Neuronal stem cell (in vitro differentiated cells): ENCODE results near the gene CNTNAP5.

Experiments used
- DNase-seq: peaks from one replicate; pipeline ENCODE4 v3.0.0-alpha.2; 2013; ENCODE audit warnings: low spot score
- H2AFZ ChIP-seq: one replicate; pipeline ENCODE4 v1.6.1; 2013; ENCODE audit warnings: mild to moderate bottlenecking, low read length, inconsistent platforms
- H2AK5ac ChIP-seq: 2 replicates; pipeline ENCODE4 v1.6.1; 2013; ENCODE audit warnings: low read depth, mild to moderate bottlenecking, inconsistent platforms, low read length, moderate library complexity, mixed read lengths
- H2BK120ac ChIP-seq: 2 replicates; pipeline ENCODE4 v1.6.1; 2013; ENCODE audit warnings: low read depth, mild to moderate bottlenecking, inconsistent platforms, low read length, moderate library complexity, mixed read lengths
- H2BK12ac ChIP-seq: one replicate; pipeline ENCODE4 v1.6.1; 2013; ENCODE audit warnings: low read length, inconsistent platforms
- H2BK15ac ChIP-seq: 2 replicates; pipeline ENCODE4 v1.6.1; 2013; ENCODE audit warnings: mild to moderate bottlenecking, low read length, inconsistent platforms, mixed read lengths
- H2BK5ac ChIP-seq: one replicate; pipeline ENCODE4 v1.6.1; 2013; ENCODE audit warnings: inconsistent platforms, mild to moderate bottlenecking, low read length, moderate library complexity
- H3K14ac ChIP-seq: one replicate; pipeline ENCODE4 v1.6.1; 2013; ENCODE audit warnings: low read length, inconsistent platforms
- H3K18ac ChIP-seq: 2 replicates; pipeline ENCODE4 v1.6.1; 2013; ENCODE audit warnings: low read length, inconsistent platforms
- H3K23ac ChIP-seq: 2 replicates; pipeline ENCODE4 v1.6.1; 2013; ENCODE audit warnings: low read depth, mild to moderate bottlenecking, mixed read lengths, low read length, inconsistent platforms; ENCODE audit not compliant: poor library complexity
- H3K27ac ChIP-seq: replicated peaks from 3 replicates; pipeline ENCODE4 v1.5.1; 2013; ENCODE audit warnings: low read length, inconsistent platforms
- H3K27me3 ChIP-seq, 3 experiments: 2 replicates each; pipeline ENCODE4 v1.6.1; 2013; ENCODE audit warnings: low read length in 3 of 3, mild to moderate bottlenecking in 2 of 3, inconsistent platforms in 1 of 3, low read depth in 1 of 3, mixed read lengths in 1 of 3, moderate library complexity in 1 of 3; ENCODE audit not compliant: control insufficient read depth in 3 of 3, insufficient read depth in 3 of 3
- H3K36me3 ChIP-seq, 2 donors: replicated peaks in 1 of 2; 2 replicates each; pipeline ENCODE4 v1.6.1; 2013; ENCODE audit warnings: low read length in 2 of 2; ENCODE audit not compliant: control insufficient read depth in 2 of 2, insufficient read depth in 2 of 2
- H3K4ac ChIP-seq: 2 replicates; pipeline ENCODE4 v1.6.1; 2013; ENCODE audit warnings: inconsistent platforms, mild to moderate bottlenecking, low read length, moderate library complexity
- H3K4me1 ChIP-seq, 2 donors: 1 replicate in 1 of 2; 2 replicates in 1 of 2; pipeline ENCODE4 v1.6.1; 2013; ENCODE audit warnings: low read length in 2 of 2, low read depth in 1 of 2; ENCODE audit not compliant: control insufficient read depth in 2 of 2, insufficient read depth in 1 of 2
- H3K4me2 ChIP-seq: one replicate; pipeline ENCODE4 v1.6.1; 2013; ENCODE audit warnings: mild to moderate bottlenecking, low read length, inconsistent platforms; ENCODE audit not compliant: insufficient read depth, poor library complexity, severe bottlenecking
- H3K4me3 ChIP-seq, 2 donors: 2 replicates each; pipeline ENCODE4 v1.5.1; 2013; ENCODE audit warnings: low read length in 2 of 2, mild to moderate bottlenecking in 2 of 2, inconsistent platforms in 1 of 2, moderate library complexity in 1 of 2
- H3K79me1 ChIP-seq: one replicate; pipeline ENCODE4 v1.6.1; 2013; ENCODE audit warnings: low read depth, mild to moderate bottlenecking, inconsistent platforms, low read length, moderate library complexity
- H3K9ac ChIP-seq: one replicate; pipeline ENCODE4 v1.6.1; 2013; ENCODE audit warnings: mild to moderate bottlenecking, low read depth, low read length, inconsistent platforms; ENCODE audit not compliant: poor library complexity
- H3K9me3 ChIP-seq, 2 donors: replicated peaks in 1 of 2; 2 replicates each; pipeline versions ENCODE3 to v1.6.1; 2013; ENCODE audit warnings: low read length in 2 of 2, mild to moderate bottlenecking in 2 of 2, inconsistent platforms in 1 of 2, low read depth in 1 of 2, mixed read lengths in 1 of 2, moderate library complexity in 1 of 2; ENCODE audit not compliant: control insufficient read depth in 2 of 2, insufficient read depth in 1 of 2
- H4K8ac ChIP-seq: one replicate; pipeline ENCODE4 v1.6.1; 2013; ENCODE audit warnings: low read depth, mild to moderate bottlenecking, inconsistent platforms, low read length, moderate library complexity
- H4K91ac ChIP-seq: one replicate; pipeline ENCODE4 v1.6.1; 2013; ENCODE audit warnings: low read length, low read depth, mild to moderate bottlenecking, inconsistent platforms; ENCODE audit not compliant: poor library complexity
- WGBS, 2 donors: extraction: QIAGEN DNeasy Blood & Tissue Kit; methylation state at CpG; one replicate each; pipeline ENCODE4 v1.1.7; 2013; ENCODE audit warnings: missing lambda C conversion rate in 2 of 2, mixed read lengths in 1 of 2; ENCODE audit not compliant: insufficient read length in 2 of 2, insufficient replicate concordance in 1 of 2; ENCODE audit errors: extremely low coverage in 2 of 2; 5-methylcytosine and 5-hydroxymethylcytosine counted together

The CNTNAP5 gene

GRCh38 chr2:124289615-124290014 lies 264.5 kb downstream of the CNTNAP5 start:
- Histone ChIP-seq H2BK120ac (no peak overlapping the region), H3K18ac (no peak overlapping the region), H2BK5ac (no peak overlapping the region), H4K8ac (no peak overlapping the region), H3K36me3 (no peaks in the 10 kb centered on the region), H3K4me1 (peaks cover 0 to 2% of the 10 kb centered on the region in 2 donors), H2BK12ac (no peak overlapping the region), H2AFZ (no peak overlapping the region), H3K23ac (no peak overlapping the region), H3K4ac (no peak overlapping the region), H3K27ac (no peak overlapping the region), H3K14ac (no peak overlapping the region), H3K79me1 (no peaks in the 10 kb centered on the region), H3K9ac (no peak overlapping the region), H4K91ac (no peak overlapping the region), H2AK5ac (no peak overlapping the region), H3K9me3 (no peaks in the 10 kb centered on the region), H2BK15ac (no peak overlapping the region), H3K4me3 (no peak overlapping the region), H3K4me2 (no peak overlapping the region), H3K27me3 (no peaks in the 10 kb centered on the region)
- WGBS, 2 donors, result no CpG with 5 or more reads among the region's 1 CpG
- DNase-seq, result no peak

GRCh38 chr2:124296470-124296869 lies 271.4 kb downstream of the CNTNAP5 start:
- no peak overlapping the region for H2BK12ac ChIP-seq
- no peak overlapping the region for H2AFZ ChIP-seq
- no peaks in the 10 kb centered on the region for H3K27me3 ChIP-seq
- WGBS, 2 donors, result no CpG with 5 or more reads among the region's 2 CpGs
- peaks cover 0 to 2% of the 10 kb centered on the region in 2 donors for H3K4me1 ChIP-seq
- H3K27ac ChIP-seq, result no peak overlapping the region
- H4K8ac ChIP-seq, result no peak overlapping the region
- no peak overlapping the region for H3K14ac ChIP-seq
- no peak overlapping the region for H3K4me3 ChIP-seq
- H2AK5ac ChIP-seq, result no peak overlapping the region
- no peak overlapping the region for H4K91ac ChIP-seq
- no peak overlapping the region for H2BK5ac ChIP-seq
- no peaks in the 10 kb centered on the region for H3K9me3 ChIP-seq
- no peak overlapping the region for H3K23ac ChIP-seq
- no peaks in the 10 kb centered on the region for H3K36me3 ChIP-seq
- no peak overlapping the region for H2BK120ac ChIP-seq
- H3K9ac ChIP-seq, result no peak overlapping the region
- DNase-seq, result no peak
- no peak overlapping the region for H2BK15ac ChIP-seq
- H3K79me1 ChIP-seq, result no peaks in the 10 kb centered on the region
- no peak overlapping the region for H3K18ac ChIP-seq
- no peak overlapping the region for H3K4me2 ChIP-seq
- no peak overlapping the region for H3K4ac ChIP-seq

- Histone ChIP-seq H4K8ac (no peak overlapping the region), H3K4me2 (no peak overlapping the region), H3K9ac (no peak overlapping the region), H3K79me1 (no peaks in the 10 kb centered on the region), H2BK5ac (no peak overlapping the region), H4K91ac (no peak overlapping the region), H3K36me3 (no peaks in the 10 kb centered on the region), H3K23ac (no peak overlapping the region), H2BK120ac (no peak overlapping the region), H2BK15ac (no peak overlapping the region), H3K27me3 (no peaks in the 10 kb centered on the region), H2BK12ac (no peak overlapping the region), H3K18ac (no peak overlapping the region), H3K27ac (no peak overlapping the region), H3K9me3 (no peaks in the 10 kb centered on the region), H3K4me3 (no peak overlapping the region), H3K14ac (no peak overlapping the region), H3K4ac (no peak overlapping the region), H2AFZ (no peak overlapping the region), H2AK5ac (no peak overlapping the region), H3K4me1 (no peaks in the 10 kb centered on the region)
- DNase-seq, result no peak
These were observed 276.8 kb downstream of the CNTNAP5 start for GRCh38 chr2:124301915-124302314.

- H3K4me1 ChIP-seq, result no peaks in the 10 kb centered on the region
- no peak overlapping the region for H3K18ac ChIP-seq
- no CpG with 5 or more reads among the region's 1 CpG for WGBS, 2 donors
- no peak overlapping the region for H2BK15ac ChIP-seq
- no peak overlapping the region for H3K23ac ChIP-seq
- no peaks in the 10 kb centered on the region for H3K9me3 ChIP-seq
- H2AK5ac ChIP-seq, result no peak overlapping the region
- H3K9ac ChIP-seq, result no peak overlapping the region
- no peak overlapping the region for H2BK5ac ChIP-seq
- H3K36me3 ChIP-seq, result no peaks in the 10 kb centered on the region
- no peaks in the 10 kb centered on the region for H3K27me3 ChIP-seq
- H3K14ac ChIP-seq, result no peak overlapping the region
- H4K8ac ChIP-seq, result no peak overlapping the region
- no peak overlapping the region for H3K4me2 ChIP-seq
- no peak overlapping the region for H2BK12ac ChIP-seq
- DNase-seq, result no peak
- H3K4me3 ChIP-seq, result no peak overlapping the region
- no peak overlapping the region for H4K91ac ChIP-seq
- H3K79me1 ChIP-seq, result no peaks in the 10 kb centered on the region
- no peak overlapping the region for H3K27ac ChIP-seq
- no peak overlapping the region for H3K4ac ChIP-seq
- H2AFZ ChIP-seq, result no peak overlapping the region
- H2BK120ac ChIP-seq, result no peak overlapping the region
These were observed 283.4 kb downstream of the CNTNAP5 start for GRCh38 chr2:124308319-124309062.
